Endothelial cell (in vitro differentiated cells): Measurements from ENCODE around the gene PRKCH. TPM values are rescaled to one million over a fixed set of nuclear protein-coding genes. Genes with fewer than 3 reads are reported as not detected.

Source experiments
- DNase-seq: peaks from one replicate; pipeline ENCODE4 v3.0.0; 2021; ENCODE audit warnings: low spot score
- H3K27ac Mint-ChIP-seq: one replicate; pipeline ENCODE4 v1.8.0; 2021; ENCODE audit warnings: mixed read lengths, inconsistent platforms; ENCODE audit not compliant: unreplicated experiment
- H3K27me3 Mint-ChIP-seq: one replicate; pipeline ENCODE4 v1.8.0; 2021; ENCODE audit warnings: mild to moderate bottlenecking, moderate library complexity, mixed read lengths, inconsistent platforms; ENCODE audit not compliant: unreplicated experiment
- H3K36me3 Mint-ChIP-seq: one replicate; pipeline ENCODE4 v1.8.0; 2021; ENCODE audit warnings: mild to moderate bottlenecking, low read depth, mixed read lengths, inconsistent platforms; ENCODE audit not compliant: unreplicated experiment
- H3K4me1 Mint-ChIP-seq: one replicate; pipeline ENCODE4 v1.8.0; 2021; ENCODE audit warnings: mild to moderate bottlenecking, mixed read lengths, inconsistent platforms; ENCODE audit not compliant: unreplicated experiment
- H3K4me3 Mint-ChIP-seq: one replicate; pipeline ENCODE4 v1.8.0; 2021; ENCODE audit warnings: mild to moderate bottlenecking, mixed read lengths, inconsistent platforms; ENCODE audit not compliant: unreplicated experiment
- H3K9me3 Mint-ChIP-seq: one replicate; pipeline ENCODE4 v1.8.0; 2021; ENCODE audit warnings: mixed read lengths, inconsistent platforms; ENCODE audit not compliant: unreplicated experiment
- long read RNA-seq: library from polyadenylated mRNA; unstranded; transcript quantifications from one replicate; pipeline ENCODE4 v2.0.0, GENCODE V29; 2020; ENCODE audit not compliant: unreplicated experiment
- total RNA-seq: library from RNA; stranded (reverse); fragmentation: NEBNext Ultra II Directional; extraction: Animal tissue kit (Norgen Biotek cat#: 25700); gene quantifications from one replicate; pipeline ENCODE4 v1.2.1, GENCODE V29; 2021; ENCODE audit not compliant: unreplicated experiment
- TF ChIP-seq, protein P1 (sequence below): fragments of 200-600 bp; sonication (generic); IDR thresholded peaks from one replicate; pipeline ENCODE4 v1.5.0; 2021; ENCODE audit warnings: antibody characterized with exemption; ENCODE audit not compliant: unreplicated experiment

PRKCH gene
- total RNA-seq, result 42.5 TPM
- long read RNA-seq, transcript PRKCH-201 (14 exons, 3,582 nt), result major isoform, 17 of 19 reads
- long read RNA-seq, partial matches to known transcripts, result 1 of 19 reads
- long read RNA-seq, other reads (novel, unspliced or antisense), result 1 of 19 reads

GRCh38 chr14:61321385-61322010 is at the start of gene PRKCH:
Gene PRKCH (plus strand): TSS chr14:61321579. CDS start chr14:61322102, 523 bp downstream.
- H3K27ac Mint-ChIP-seq, result peak within 1 kb of the TSS; percentile 32
- H3K4me3 Mint-ChIP-seq, result peak within 1 kb of the TSS; percentile 92
- H3K27me3 Mint-ChIP-seq, result peaks cover 7% of the 10 kb centered on the region
- peak; percentile 74 for DNase-seq
- no peaks in the 10 kb centered on the region for H3K9me3 Mint-ChIP-seq
- H3K36me3 Mint-ChIP-seq, result peaks cover 11% of the 10 kb centered on the region
- TF ChIP-seq, protein P1, sequence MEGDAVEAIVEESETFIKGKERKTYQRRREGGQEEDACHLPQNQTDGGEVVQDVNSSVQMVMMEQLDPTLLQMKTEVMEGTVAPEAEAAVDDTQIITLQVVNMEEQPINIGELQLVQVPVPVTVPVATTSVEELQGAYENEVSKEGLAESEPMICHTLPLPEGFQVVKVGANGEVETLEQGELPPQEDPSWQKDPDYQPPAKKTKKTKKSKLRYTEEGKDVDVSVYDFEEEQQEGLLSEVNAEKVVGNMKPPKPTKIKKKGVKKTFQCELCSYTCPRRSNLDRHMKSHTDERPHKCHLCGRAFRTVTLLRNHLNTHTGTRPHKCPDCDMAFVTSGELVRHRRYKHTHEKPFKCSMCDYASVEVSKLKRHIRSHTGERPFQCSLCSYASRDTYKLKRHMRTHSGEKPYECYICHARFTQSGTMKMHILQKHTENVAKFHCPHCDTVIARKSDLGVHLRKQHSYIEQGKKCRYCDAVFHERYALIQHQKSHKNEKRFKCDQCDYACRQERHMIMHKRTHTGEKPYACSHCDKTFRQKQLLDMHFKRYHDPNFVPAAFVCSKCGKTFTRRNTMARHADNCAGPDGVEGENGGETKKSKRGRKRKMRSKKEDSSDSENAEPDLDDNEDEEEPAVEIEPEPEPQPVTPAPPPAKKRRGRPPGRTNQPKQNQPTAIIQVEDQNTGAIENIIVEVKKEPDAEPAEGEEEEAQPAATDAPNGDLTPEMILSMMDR, result no peak
- peaks cover 18% of the 10 kb centered on the region for H3K4me1 Mint-ChIP-seq

- H3K4me3 Mint-ChIP-seq, result no peak overlapping the region
- H3K36me3 Mint-ChIP-seq, result no peaks in the 10 kb centered on the region
- peaks cover 2% of the 10 kb centered on the region for H3K4me1 Mint-ChIP-seq
- H3K27ac Mint-ChIP-seq, result no peak overlapping the region
- TF ChIP-seq, protein P1, result no peak
- no peak for DNase-seq
- H3K27me3 Mint-ChIP-seq, result peaks cover 8% of the 10 kb centered on the region
- no peaks in the 10 kb centered on the region for H3K9me3 Mint-ChIP-seq
Observed at GRCh38 chr14:61277232-61277631, 44.1 kb upstream of the PRKCH start.

DNA sequence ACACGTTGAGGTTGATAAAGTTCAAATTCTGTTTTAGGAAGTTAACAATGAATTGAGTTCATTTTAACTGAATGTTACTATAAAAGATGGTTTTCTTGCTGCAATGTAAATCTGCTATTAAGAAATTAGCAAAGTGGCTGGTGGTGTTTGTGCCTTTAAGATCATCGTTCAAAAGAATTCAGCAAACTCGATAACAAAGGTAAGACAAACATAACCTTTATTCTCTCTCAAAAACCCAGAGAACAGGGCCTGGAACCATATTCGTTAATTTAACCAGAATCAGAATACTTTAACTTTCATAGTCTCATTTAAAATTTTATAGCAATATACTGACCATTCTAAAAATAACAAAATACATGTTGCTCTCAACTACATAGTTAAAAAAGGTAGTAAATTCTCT is 43.6 kb upstream of the PRKCH start:
- Mint-ChIP-seq H3K27ac (no peak overlapping the region), H3K9me3 (no peaks in the 10 kb centered on the region), H3K36me3 (no peaks in the 10 kb centered on the region), H3K4me1 (peaks cover 2% of the 10 kb centered on the region), H3K4me3 (no peak overlapping the region), H3K27me3 (peaks cover 8% of the 10 kb centered on the region)
- no peak for DNase-seq
- TF ChIP-seq, protein P1, result no peak

- TF ChIP-seq, protein P1, result no peak
- Mint-ChIP-seq H3K4me1 (peaks cover 2% of the 10 kb centered on the region), H3K27me3 (peaks cover 10% of the 10 kb centered on the region)
Observed at GRCh38 chr14:61279082-61279481, 42.3 kb upstream of the PRKCH start.

GRCh38 chr14:61280092-61280525 is 41.3 kb upstream of the PRKCH start:
- peaks cover 2% of the 10 kb centered on the region for H3K4me1 Mint-ChIP-seq
- H3K27ac Mint-ChIP-seq, result no peak overlapping the region

More at GRCh38 chr14:61279082-61279481, 42.3 kb upstream of the PRKCH start:
- no peak for DNase-seq
- no peak overlapping the region for H3K4me3 Mint-ChIP-seq
- H3K9me3 Mint-ChIP-seq, result no peaks in the 10 kb centered on the region
- H3K27ac Mint-ChIP-seq, result no peak overlapping the region
- H3K36me3 Mint-ChIP-seq, result no peaks in the 10 kb centered on the region

More at GRCh38 chr14:61280092-61280525, 41.3 kb upstream of the PRKCH start:
- no peaks in the 10 kb centered on the region for H3K36me3 Mint-ChIP-seq
- H3K27me3 Mint-ChIP-seq, result peaks cover 10% of the 10 kb centered on the region
- DNase-seq, result peak; percentile 11
- H3K9me3 Mint-ChIP-seq, result no peaks in the 10 kb centered on the region
- H3K4me3 Mint-ChIP-seq, result peak overlapping the region; percentile 85
- TF ChIP-seq, protein P1, result no peak
